Suprapubic skin (tissue), 4 donors: ENCODE measurements around the gene CLEC2D. TPM values are rescaled to one million over a fixed set of nuclear protein-coding genes. Genes with fewer than 3 reads are reported as not detected.

Experiments used
- DNase-seq, 2 donors: peaks; one replicate each; pipeline ENCODE4 v3.0.0-alpha.2; 2019; ENCODE audit warnings: low spot score in 2 of 2
- H3K27ac ChIP-seq: fragments of 200-600 bp; sonication (generic); one replicate; pipeline ENCODE4 v1.5.1; 2019
- H3K27me3 ChIP-seq: fragments of 200-600 bp; sonication (generic); one replicate; pipeline ENCODE4 v1.5.1; 2019
- H3K36me3 ChIP-seq: fragments of 200-600 bp; sonication (generic); one replicate; pipeline ENCODE4 v1.5.1; 2019
- H3K4me1 ChIP-seq: fragments of 200-600 bp; sonication (generic); one replicate; pipeline ENCODE4 v1.5.1; 2019
- H3K4me3 ChIP-seq: fragments of 200-600 bp; sonication (generic); one replicate; pipeline ENCODE4 v1.5.1; 2019; ENCODE audit warnings: mild to moderate bottlenecking
- H3K9me3 ChIP-seq: fragments of 200-600 bp; sonication (generic); one replicate; pipeline ENCODE4 v1.5.1; 2019
- CTCF ChIP-seq, 2 donors: fragments of 200-600 bp in 1 of 2; fragments of 450-650 bp in 1 of 2; sonication (generic) in 1 of 2; IDR thresholded peaks; one replicate each; pipeline ENCODE4 v1.5.1; 2016 to 2019; ENCODE audit warnings: antibody characterized with exemption in 2 of 2, mild to moderate bottlenecking in 1 of 2, moderate library complexity in 1 of 2
- EP300 ChIP-seq: sonication (generic); formaldehyde crosslinking; IDR thresholded peaks from one replicate; pipeline ENCODE4 v1.6.1; 2017; ENCODE audit warnings: antibody characterized with exemption
- POLR2A ChIP-seq, 2 donors: fragments of 450-650 bp; IDR thresholded peaks; one replicate each; pipeline ENCODE4 v1.6.1; 2017; ENCODE audit warnings: antibody characterized with exemption in 2 of 2, mild to moderate bottlenecking in 2 of 2, moderate library complexity in 2 of 2
- POLR2AphosphoS5 ChIP-seq, 3 donors: sonication (generic); formaldehyde crosslinking; IDR thresholded peaks; one replicate each; pipeline ENCODE4 v1.6.1; 2017; ENCODE audit warnings: antibody characterized with exemption in 3 of 3
- WGBS: methylation state at CpG from one replicate; pipeline ENCODE4 v1.1.5; 2018; 5-methylcytosine and 5-hydroxymethylcytosine counted together
- total RNA-seq, 4 donors: library from RNA; depleted of rRNA; stranded (reverse); fragments of >200 nt; gene quantifications; one replicate each; pipeline ENCODE4 v1.1.0, GENCODE V29; 2016

Gene CLEC2D, protein sequence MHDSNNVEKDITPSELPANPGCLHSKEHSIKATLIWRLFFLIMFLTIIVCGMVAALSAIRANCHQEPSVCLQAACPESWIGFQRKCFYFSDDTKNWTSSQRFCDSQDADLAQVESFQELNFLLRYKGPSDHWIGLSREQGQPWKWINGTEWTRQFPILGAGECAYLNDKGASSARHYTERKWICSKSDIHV
- 10 to 100 TPM in 1 of 4 donors, 1 to 10 TPM in 3; 2.3 to 12.2 (median 5.0) TPM for total RNA-seq

- Histone ChIP-seq H3K27ac (no peak within 1 kb of the TSS), H3K4me3 (no peak within 1 kb of the TSS), H3K4me1 (peaks cover 17% of the 10 kb centered on the region), H3K27me3 (no peaks in the 10 kb centered on the region), H3K36me3 (peaks cover 12% of the 10 kb centered on the region), H3K9me3 (no peaks in the 10 kb centered on the region)
- TF ChIP-seq CTCF (IDR thresholded peaks at IDR 0.05): no peak
- TF ChIP-seq POLR2A (IDR thresholded peaks at IDR 0.05): no peak
- TF ChIP-seq EP300: no peak
- no peak for TF ChIP-seq POLR2AphosphoS5 (IDR thresholded peaks at IDR 0.05)
- no peak for DNase-seq
- WGBS: 87% methylated on average over 4 of the region's 4 CpGs
Observed at GRCh38 chr12:9669534-9669933, at the start of gene CLEC2D. Gene CLEC2D, plus strand, starts transcription at chr12:9669713. Its CDS starts 22 bp downstream, at chr12:9669735.

GRCh38 chr12:9625019-9625418, 44.5 kb upstream of the CLEC2D start:
- H3K27ac ChIP-seq: no peak overlapping the region
- no peaks in the 10 kb centered on the region for H3K36me3 ChIP-seq
- H3K27me3 ChIP-seq: no peaks in the 10 kb centered on the region
- TF ChIP-seq POLR2AphosphoS5 (IDR thresholded peaks at IDR 0.05) (no peak), EP300 (no peak), CTCF (IDR thresholded peaks at IDR 0.05) (no peak), POLR2A (IDR thresholded peaks at IDR 0.05) (no peak)
- 95% methylated on average over 3 of the region's 3 CpGs for WGBS
- DNase-seq: no peak
- H3K9me3 ChIP-seq: no peaks in the 10 kb centered on the region
- H3K4me1 ChIP-seq: no peaks in the 10 kb centered on the region
- H3K4me3 ChIP-seq: no peak overlapping the region

DNA sequence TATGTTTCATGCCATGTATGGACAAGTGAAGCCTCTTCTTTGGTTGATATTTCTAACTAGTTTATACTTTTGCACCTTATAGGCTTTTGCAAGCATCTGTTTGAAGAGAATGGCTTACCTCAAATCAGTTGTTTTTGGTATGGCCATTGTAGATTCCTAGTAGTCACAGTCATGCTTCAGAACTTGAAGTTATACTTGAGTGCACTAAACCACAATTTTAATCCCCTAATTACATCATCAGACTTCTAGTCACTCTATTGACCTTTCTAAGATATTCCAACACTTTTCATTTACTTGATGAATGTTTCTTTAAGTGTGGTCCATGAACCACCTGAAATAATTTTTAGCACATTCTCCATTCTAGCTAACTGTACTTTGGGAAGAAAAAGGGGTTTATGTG, 43.2 kb upstream of the CLEC2D start:
- H3K4me1 ChIP-seq: no peaks in the 10 kb centered on the region
- H3K27me3 ChIP-seq: no peaks in the 10 kb centered on the region
- TF ChIP-seq EP300 (no peak), POLR2AphosphoS5 (IDR thresholded peaks at IDR 0.05) (no peak), CTCF (IDR thresholded peaks at IDR 0.05) (no peak), POLR2A (IDR thresholded peaks at IDR 0.05) (no peak)
- no peaks in the 10 kb centered on the region for H3K36me3 ChIP-seq
- no peaks in the 10 kb centered on the region for H3K9me3 ChIP-seq
- no peak overlapping the region for H3K4me3 ChIP-seq
- no peak for DNase-seq
- H3K27ac ChIP-seq: no peak overlapping the region

DNA sequence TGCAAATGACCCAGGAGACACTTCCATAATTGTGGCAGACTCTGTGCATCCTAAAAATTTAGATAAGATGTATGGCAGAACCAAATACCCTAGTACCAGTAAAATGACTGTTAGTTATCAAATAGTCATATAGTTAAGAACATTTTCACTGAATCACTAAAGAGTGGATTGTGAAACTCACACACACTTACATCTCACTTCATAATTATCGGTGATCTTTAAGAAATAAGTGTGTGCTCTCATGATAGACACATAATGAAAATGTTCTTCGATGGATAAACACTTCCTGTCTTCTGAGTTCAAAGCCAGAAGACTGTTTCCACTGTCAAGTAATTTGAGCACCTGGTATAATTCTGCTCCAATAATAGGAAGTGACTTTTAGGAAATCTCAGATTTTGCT, 42.7 kb upstream of the CLEC2D start:
- Histone ChIP-seq H3K4me1 (no peaks in the 10 kb centered on the region), H3K4me3 (no peak overlapping the region), H3K36me3 (no peaks in the 10 kb centered on the region), H3K27ac (no peak overlapping the region), H3K9me3 (no peaks in the 10 kb centered on the region), H3K27me3 (no peaks in the 10 kb centered on the region)
- no peak for TF ChIP-seq EP300
- TF ChIP-seq POLR2AphosphoS5 (IDR thresholded peaks at IDR 0.05): no peak
- TF ChIP-seq CTCF (IDR thresholded peaks at IDR 0.05): no peak
- no peak for TF ChIP-seq POLR2A (IDR thresholded peaks at IDR 0.05)
- DNase-seq: no peak
- WGBS: 81% methylated on average over 2 of the region's 2 CpGs

DNA sequence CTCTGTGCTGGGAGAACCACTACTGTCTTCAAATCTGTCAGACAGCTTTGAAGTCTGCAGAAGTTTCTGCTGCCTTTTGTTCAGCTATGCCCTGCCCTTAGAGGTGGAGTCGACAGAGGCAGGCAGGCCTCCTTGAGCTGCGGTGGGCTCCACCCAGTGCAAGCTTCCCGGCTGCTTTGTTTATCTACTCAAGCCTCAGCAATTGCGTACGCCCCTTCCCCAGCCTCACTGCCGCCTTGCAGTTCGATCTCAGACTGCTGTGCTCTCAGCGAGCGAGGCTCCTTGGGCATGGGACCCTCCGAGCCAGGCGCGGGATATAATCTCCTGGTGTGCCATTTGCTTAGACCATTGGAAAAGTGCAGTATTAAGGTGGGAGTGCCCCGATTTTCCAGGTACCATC, 36.7 kb upstream of the CLEC2D start:
- no peak for DNase-seq
- H3K27ac ChIP-seq: no peak overlapping the region
- H3K27me3 ChIP-seq: no peaks in the 10 kb centered on the region
- H3K36me3 ChIP-seq: no peaks in the 10 kb centered on the region
- no peaks in the 10 kb centered on the region for H3K9me3 ChIP-seq
- H3K4me3 ChIP-seq: no peak overlapping the region
- TF ChIP-seq EP300: no peak
- TF ChIP-seq CTCF (IDR thresholded peaks at IDR 0.05): no peak
- no peak for TF ChIP-seq POLR2AphosphoS5 (IDR thresholded peaks at IDR 0.05)
- TF ChIP-seq POLR2A (IDR thresholded peaks at IDR 0.05): no peak
- 97% methylated on average over 13 of the region's 13 CpGs for WGBS
- no peaks in the 10 kb centered on the region for H3K4me1 ChIP-seq
